ENCODE measurements around the gene TEX9. TPM values are rescaled to one million over a fixed set of nuclear protein-coding genes. Genes with fewer than 3 reads are reported as not detected.
"Not testable (repeated sequence)": the region's sequence is repeated elsewhere in the genome, so short reads cannot be mapped to it uniquely, and the experiment has no call there.

The TEX9 gene
- total RNA-seq, 4 donors from 2014 or later, result 3.1 to 5.4 (median 3.9) TPM

- Histone ChIP-seq H3K4me3 (no peak overlapping the region), H3K27ac (replicated peaks in 1 of 4) (no peak overlapping the region), H3K4me1 (peaks cover 0 to 16% (median 14%) of the 10 kb centered on the region in 4 donors), H3K36me3 (no peaks in the 10 kb centered on the region), H3K27me3 (no peaks in the 10 kb centered on the region), H3K9me3 (no peaks in the 10 kb centered on the region)
- intact Hi-C loops (cut with DNase I), result no loop called here
- 95% methylated on average over 3 of the region's 3 CpGs for WGBS
- no peak for DNase-seq (ENCODE audit: extremely low spot score)
- TF ChIP-seq POLR2A (IDR thresholded peaks at IDR 0.05; ENCODE audit: low read depth), result no peak
- no peak for TF ChIP-seq POLR2AphosphoS5 (IDR thresholded peaks at IDR 0.05)
- TF ChIP-seq, protein P1, sequence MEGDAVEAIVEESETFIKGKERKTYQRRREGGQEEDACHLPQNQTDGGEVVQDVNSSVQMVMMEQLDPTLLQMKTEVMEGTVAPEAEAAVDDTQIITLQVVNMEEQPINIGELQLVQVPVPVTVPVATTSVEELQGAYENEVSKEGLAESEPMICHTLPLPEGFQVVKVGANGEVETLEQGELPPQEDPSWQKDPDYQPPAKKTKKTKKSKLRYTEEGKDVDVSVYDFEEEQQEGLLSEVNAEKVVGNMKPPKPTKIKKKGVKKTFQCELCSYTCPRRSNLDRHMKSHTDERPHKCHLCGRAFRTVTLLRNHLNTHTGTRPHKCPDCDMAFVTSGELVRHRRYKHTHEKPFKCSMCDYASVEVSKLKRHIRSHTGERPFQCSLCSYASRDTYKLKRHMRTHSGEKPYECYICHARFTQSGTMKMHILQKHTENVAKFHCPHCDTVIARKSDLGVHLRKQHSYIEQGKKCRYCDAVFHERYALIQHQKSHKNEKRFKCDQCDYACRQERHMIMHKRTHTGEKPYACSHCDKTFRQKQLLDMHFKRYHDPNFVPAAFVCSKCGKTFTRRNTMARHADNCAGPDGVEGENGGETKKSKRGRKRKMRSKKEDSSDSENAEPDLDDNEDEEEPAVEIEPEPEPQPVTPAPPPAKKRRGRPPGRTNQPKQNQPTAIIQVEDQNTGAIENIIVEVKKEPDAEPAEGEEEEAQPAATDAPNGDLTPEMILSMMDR (IDR thresholded peaks at IDR 0.05), result no peak
- no peak for TF ChIP-seq EP300 (IDR thresholded peaks at IDR 0.05)
Observed at GRCh38 chr15:56367156-56367555, 1.9 kb downstream of the TEX9 start.

GRCh38 chr15:56369234-56369633 lies 4.0 kb downstream of the TEX9 start:
- no peaks in the 10 kb centered on the region for H3K36me3 ChIP-seq
- TF ChIP-seq, protein P1 (IDR thresholded peaks at IDR 0.05), result no peak
- TF ChIP-seq EP300 (IDR thresholded peaks at IDR 0.05), result no peak
- TF ChIP-seq POLR2A (IDR thresholded peaks at IDR 0.05; ENCODE audit: low read depth), result no peak
- no peak for TF ChIP-seq POLR2AphosphoS5 (IDR thresholded peaks at IDR 0.05)
- DNase-seq (ENCODE audit: extremely low spot score), result no peak
- H3K4me1 ChIP-seq, result peaks cover 0 to 16% (median 14%) of the 10 kb centered on the region in 4 donors
- no peak overlapping the region for H3K27ac ChIP-seq (replicated peaks in 1 of 4)
- H3K27me3 ChIP-seq, result no peaks in the 10 kb centered on the region
- intact Hi-C loops (cut with DNase I), result no loop called here
- no peaks in the 10 kb centered on the region for H3K9me3 ChIP-seq
- no peak overlapping the region for H3K4me3 ChIP-seq
- 94% methylated on average over 4 of the region's 4 CpGs for WGBS

DNA sequence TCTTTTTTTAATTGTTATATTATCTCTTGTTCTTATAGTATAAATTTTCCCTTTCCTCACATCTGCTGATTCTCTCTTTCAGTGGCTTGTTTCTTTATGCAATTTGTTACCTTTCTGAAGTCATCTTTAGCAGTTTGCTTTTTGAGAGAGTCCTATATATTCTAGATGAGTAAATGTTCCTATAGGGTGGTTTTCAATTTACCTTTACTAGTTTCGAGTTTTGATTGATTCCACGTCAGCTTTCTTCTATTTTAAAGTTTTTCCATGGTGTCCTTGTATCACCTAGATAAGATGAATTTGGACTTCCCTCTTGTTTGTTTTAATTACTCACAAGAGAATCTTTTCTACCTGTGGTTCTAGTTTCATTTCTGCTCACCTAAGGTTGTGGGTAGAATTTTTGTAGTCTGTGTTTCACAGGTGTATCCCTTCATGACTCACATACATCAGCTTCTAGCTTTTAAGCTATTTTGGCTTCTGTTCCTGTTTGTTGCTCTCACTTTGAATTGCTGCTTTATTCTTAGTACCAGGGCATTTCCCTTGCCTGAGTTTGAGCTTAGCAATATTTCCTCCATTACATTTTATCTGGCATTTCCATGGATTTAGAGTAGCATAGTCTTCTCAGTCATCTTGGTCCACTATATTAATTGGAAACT lies 6.4 kb downstream of the TEX9 start:
- Histone ChIP-seq H3K27me3 (no peaks in the 10 kb centered on the region), H3K9me3 (no peaks in the 10 kb centered on the region), H3K27ac (replicated peaks in 1 of 4) (no peak overlapping the region), H3K4me3 (no peak overlapping the region), H3K36me3 (no peaks in the 10 kb centered on the region), H3K4me1 (peaks cover 0 to 2% (median under 1%) of the 10 kb centered on the region in 4 donors)
- TF ChIP-seq, protein P1 (IDR thresholded peaks at IDR 0.05), result no peak
- no peak for TF ChIP-seq POLR2A (IDR thresholded peaks at IDR 0.05; ENCODE audit: low read depth)
- no peak for TF ChIP-seq EP300 (IDR thresholded peaks at IDR 0.05)
- TF ChIP-seq POLR2AphosphoS5 (IDR thresholded peaks at IDR 0.05), result no peak
- 85% methylated on average over 2 of the region's 2 CpGs for WGBS
- DNase-seq (ENCODE audit: extremely low spot score), result no peak
- intact Hi-C loops (cut with DNase I), result no loop called here

GRCh38 chr15:56374693-56375092 lies 9.5 kb downstream of the TEX9 start:
- H3K27ac ChIP-seq (replicated peaks in 1 of 4); intact Hi-C loops (cut with DNase I); H3K36me3 ChIP-seq; H3K9me3 ChIP-seq; H3K4me3 ChIP-seq; H3K27me3 ChIP-seq; H3K4me1 ChIP-seq; DNase-seq (ENCODE audit: extremely low spot score): not testable (repeated sequence)
- WGBS, result 100% methylated on average over 2 of the region's 2 CpGs

GRCh38 chr15:56377822-56378221 lies 12.6 kb downstream of the TEX9 start:
- H3K36me3 ChIP-seq; DNase-seq (ENCODE audit: extremely low spot score); H3K27ac ChIP-seq (replicated peaks in 1 of 4); H3K27me3 ChIP-seq; H3K4me3 ChIP-seq; intact Hi-C loops (cut with DNase I); H3K9me3 ChIP-seq; H3K4me1 ChIP-seq: not testable (repeated sequence)
- whole genome bisulfite sequencing, result 100% methylated on average over 2 of the region's 2 CpGs

GRCh38 chr15:56383010-56383409 lies 17.8 kb downstream of the TEX9 start:
- 85% methylated on average over 3 of the region's 3 CpGs for WGBS

More at GRCh38 chr15:56383010-56383409, 17.8 kb downstream of the TEX9 start:
- Histone ChIP-seq H3K4me3 (no peak overlapping the region), H3K27me3 (no peaks in the 10 kb centered on the region), H3K9me3 (no peaks in the 10 kb centered on the region), H3K27ac (replicated peaks in 1 of 4) (no peak overlapping the region), H3K4me1 (no peaks in the 10 kb centered on the region), H3K36me3 (no peaks in the 10 kb centered on the region)
- TF ChIP-seq, protein P1 (IDR thresholded peaks at IDR 0.05), result no peak
- TF ChIP-seq POLR2AphosphoS5 (IDR thresholded peaks at IDR 0.05), result no peak
- no peak for TF ChIP-seq POLR2A (IDR thresholded peaks at IDR 0.05; ENCODE audit: low read depth)
- TF ChIP-seq EP300 (IDR thresholded peaks at IDR 0.05), result no peak
- intact Hi-C loops (cut with DNase I), result no loop called here
- no peak for DNase-seq (ENCODE audit: extremely low spot score)

Measured in esophagus muscularis mucosa (tissue), 4 donors.